Lung (tissue), 12 donors: ENCODE measurements around the gene CDC14A. TPM values are rescaled to one million over a fixed set of nuclear protein-coding genes. Genes with fewer than 3 reads are reported as not detected.
"Not testable (repeated sequence)": the region's sequence is repeated elsewhere in the genome, so short reads cannot be mapped to it uniquely, and the experiment has no call there.

Experiments
- ATAC-seq: fragments of 200-7000 bp; cut with Tn5 transposase; one replicate; pipeline ENCODE4 v1.9.1; 2020; ENCODE audit warnings: moderate number of reproducible peaks; ENCODE audit not compliant: insufficient read depth, low FRiP score
- DNase-seq, 3 donors: peaks; one replicate each; pipeline ENCODE4 v3.0.0-alpha.2; 2013 to 2017
- H3K27ac ChIP-seq, 2 donors: one replicate each; pipeline ENCODE4 v1.5.1; 2013; ENCODE audit warnings: mild to moderate bottlenecking in 2 of 2, moderate library complexity in 2 of 2, control low read depth in 1 of 2, inconsistent platforms in 1 of 2, low read depth in 1 of 2, low read length in 1 of 2
- H3K27me3 ChIP-seq, 3 donors: one replicate each; pipeline ENCODE4 v1.5.1; 2013; ENCODE audit warnings: low read length in 2 of 3; ENCODE audit not compliant: control insufficient read depth in 3 of 3, insufficient read depth in 3 of 3
- H3K36me3 ChIP-seq, 4 donors: one replicate each; pipeline ENCODE4 v1.5.1; 2013; ENCODE audit warnings: low read length in 4 of 4, mild to moderate bottlenecking in 1 of 4, moderate library complexity in 1 of 4; ENCODE audit not compliant: control insufficient read depth in 4 of 4, insufficient read depth in 4 of 4
- H3K4me1 ChIP-seq, 5 donors: one replicate each; pipeline ENCODE4 v1.5.1; 2013; ENCODE audit warnings: low read length in 5 of 5, mild to moderate bottlenecking in 2 of 5, moderate library complexity in 1 of 5; ENCODE audit not compliant: control insufficient read depth in 5 of 5, insufficient read depth in 5 of 5
- H3K4me3 ChIP-seq: one replicate; pipeline ENCODE4 v1.5.1; 2013; ENCODE audit warnings: mild to moderate bottlenecking, control low read depth, moderate library complexity
- H3K9ac ChIP-seq, 2 donors: one replicate each; pipeline ENCODE4 v1.5.1; 2013; ENCODE audit warnings: low read length in 2 of 2, control low read depth in 1 of 2; ENCODE audit not compliant: insufficient read depth in 1 of 2
- H3K9me3 ChIP-seq, 4 donors: one replicate each; pipeline ENCODE4 v1.5.1; 2013; ENCODE audit warnings: low read length in 3 of 4, mild to moderate bottlenecking in 1 of 4, moderate library complexity in 1 of 4; ENCODE audit not compliant: control insufficient read depth in 4 of 4, insufficient read depth in 3 of 4
- WGBS, 2 donors: extraction: QIAGEN DNeasy Blood & Tissue Kit; methylation state at CpG; one replicate each; pipeline ENCODE4 v1.1.7; 2013; 5-methylcytosine and 5-hydroxymethylcytosine counted together
- polyA plus RNA-seq, 2 donors: library from polyadenylated mRNA; stranded (reverse); fragments of 200-250 nt; gene quantifications; one replicate each; pipeline ENCODE4 v1.2.1, GENCODE V29; 2013
- total RNA-seq, 2 donors: library from RNA; depleted of rRNA in 1 of 2; stranded (reverse); fragments of >200 nt in 1 of 2; gene quantifications; one replicate each; pipeline ENCODE4 v1.2.1, GENCODE V29; 2014 to 2021
- TF ChIP-seq, protein P1 (sequence below): IDR thresholded peaks from 2 replicates; pipeline ENCODE4 v1.5.1; 2012; ENCODE audit warnings: mild to moderate bottlenecking; ENCODE audit errors: control extremely low read depth, extremely low read depth
- donor health status: control.
- donor health status: control.
- donor health status: Bipolar disorder and iron deficiency.
- donor health status: healthy.
- donor health status: DM: yes; HTN: yes; CAD: no.

The CDC14A gene
- total and polyA plus RNA-seq, 4 donors, result 3.6 to 45.4 (median 12.1) TPM

DNA sequence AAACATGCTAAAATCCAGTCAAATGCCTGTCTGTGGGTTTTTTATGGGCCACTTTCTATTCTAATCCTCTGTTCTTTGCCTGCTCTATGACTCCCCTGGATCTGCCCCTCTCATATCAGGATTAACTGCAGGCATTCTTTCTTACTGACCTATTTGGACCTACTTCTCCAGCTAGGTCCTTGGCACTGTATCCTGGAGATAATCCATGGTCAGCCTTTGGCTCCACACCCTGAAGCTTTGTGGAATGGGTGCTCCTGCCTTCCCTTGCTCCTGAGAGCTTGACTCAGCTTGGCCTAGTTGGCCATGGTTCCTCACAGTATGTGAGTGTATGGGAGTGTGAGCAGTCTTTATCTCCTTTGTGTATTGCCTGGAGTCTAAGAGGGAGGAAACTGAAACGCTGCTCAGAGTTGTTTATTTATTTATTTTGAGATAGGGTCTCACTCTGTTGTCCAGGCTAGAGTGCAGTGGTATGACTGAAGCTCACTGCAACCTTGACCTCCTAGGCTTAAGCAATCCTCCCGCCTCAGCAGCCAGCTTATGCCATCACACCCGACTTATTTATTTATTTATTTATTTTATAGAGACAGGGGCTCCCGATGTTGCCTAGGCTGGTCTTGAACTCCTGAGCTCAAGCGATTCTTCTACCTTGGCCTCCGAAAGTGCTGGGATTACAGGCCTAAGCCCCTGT is 28.7 kb upstream of the CDC14A start:
- TF ChIP-seq, protein P1, sequence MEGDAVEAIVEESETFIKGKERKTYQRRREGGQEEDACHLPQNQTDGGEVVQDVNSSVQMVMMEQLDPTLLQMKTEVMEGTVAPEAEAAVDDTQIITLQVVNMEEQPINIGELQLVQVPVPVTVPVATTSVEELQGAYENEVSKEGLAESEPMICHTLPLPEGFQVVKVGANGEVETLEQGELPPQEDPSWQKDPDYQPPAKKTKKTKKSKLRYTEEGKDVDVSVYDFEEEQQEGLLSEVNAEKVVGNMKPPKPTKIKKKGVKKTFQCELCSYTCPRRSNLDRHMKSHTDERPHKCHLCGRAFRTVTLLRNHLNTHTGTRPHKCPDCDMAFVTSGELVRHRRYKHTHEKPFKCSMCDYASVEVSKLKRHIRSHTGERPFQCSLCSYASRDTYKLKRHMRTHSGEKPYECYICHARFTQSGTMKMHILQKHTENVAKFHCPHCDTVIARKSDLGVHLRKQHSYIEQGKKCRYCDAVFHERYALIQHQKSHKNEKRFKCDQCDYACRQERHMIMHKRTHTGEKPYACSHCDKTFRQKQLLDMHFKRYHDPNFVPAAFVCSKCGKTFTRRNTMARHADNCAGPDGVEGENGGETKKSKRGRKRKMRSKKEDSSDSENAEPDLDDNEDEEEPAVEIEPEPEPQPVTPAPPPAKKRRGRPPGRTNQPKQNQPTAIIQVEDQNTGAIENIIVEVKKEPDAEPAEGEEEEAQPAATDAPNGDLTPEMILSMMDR, result no peak
- H3K36me3 ChIP-seq, result no peaks in the 10 kb centered on the region
- peaks cover 0 to 12% (median 5%) of the 10 kb centered on the region in 4 donors for H3K9me3 ChIP-seq
- DNase-seq, result no peak
- no peak overlapping the region for H3K27ac ChIP-seq
- no peaks in the 10 kb centered on the region for H3K27me3 ChIP-seq
- no peak overlapping the region for H3K4me3 ChIP-seq
- ATAC-seq, result no peak
- WGBS, 2 donors, result 84 to 85% methylated on average over 6 of the region's 6 CpGs
- H3K9ac ChIP-seq, result no peak overlapping the region
- peaks cover 0 to 3% (median 0%) of the 10 kb centered on the region in 5 donors for H3K4me1 ChIP-seq

DNA sequence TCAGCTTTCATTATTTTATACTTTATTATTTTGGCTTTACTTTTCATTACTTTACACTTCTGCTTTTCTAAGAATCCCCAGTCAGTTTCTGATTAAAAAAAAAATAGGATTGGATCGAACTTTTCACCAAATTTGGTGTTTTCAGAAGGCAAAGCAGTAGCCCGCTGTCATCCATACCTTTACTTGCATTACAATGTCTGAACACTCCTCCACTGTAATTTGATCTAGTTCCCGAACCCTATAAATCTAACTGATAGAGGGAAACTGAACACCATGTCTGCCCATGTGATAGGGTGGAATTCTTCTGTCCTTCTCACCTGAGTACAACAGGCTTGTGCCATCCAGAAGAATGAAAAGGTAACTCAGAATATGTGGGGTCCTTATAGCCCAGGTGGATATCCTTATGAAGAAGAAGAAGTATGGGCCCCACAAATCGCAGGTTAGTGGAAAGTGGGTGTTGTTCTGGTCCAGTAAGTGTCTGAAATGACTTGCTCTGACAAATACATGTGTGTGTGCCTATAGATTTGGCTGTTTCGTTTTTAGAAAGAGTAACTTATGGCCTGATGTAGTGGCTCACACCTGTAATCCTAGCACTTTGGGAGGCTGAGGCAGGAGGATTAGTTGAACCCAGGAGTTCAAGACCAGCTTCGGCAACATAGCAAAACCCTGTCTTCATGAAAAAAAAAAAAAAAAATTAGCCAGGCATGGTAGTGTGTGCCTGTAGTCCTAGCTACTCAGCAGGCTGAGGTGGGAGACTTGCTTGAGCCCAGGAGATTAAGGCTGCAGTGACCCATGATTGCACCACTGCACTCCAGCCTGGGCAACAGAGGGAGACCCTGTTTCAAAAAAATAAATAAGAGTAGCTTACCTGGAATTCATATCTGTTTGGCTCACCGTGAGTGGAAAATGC is 26.6 kb upstream of the CDC14A start:
- Histone ChIP-seq H3K36me3 (no peaks in the 10 kb centered on the region), H3K4me3 (no peak overlapping the region), H3K9me3 (no peaks in the 10 kb centered on the region), H3K9ac (no peak overlapping the region), H3K27ac (no peak overlapping the region), H3K27me3 (no peaks in the 10 kb centered on the region), H3K4me1 (peaks cover 0 to 3% (median 0%) of the 10 kb centered on the region in 5 donors)
- ATAC-seq (no peak), DNase-seq (no peak)
- TF ChIP-seq, protein P1, result no peak
- 87 to 95% methylated on average over 7 of the region's 7 CpGs for WGBS, 2 donors

DNA sequence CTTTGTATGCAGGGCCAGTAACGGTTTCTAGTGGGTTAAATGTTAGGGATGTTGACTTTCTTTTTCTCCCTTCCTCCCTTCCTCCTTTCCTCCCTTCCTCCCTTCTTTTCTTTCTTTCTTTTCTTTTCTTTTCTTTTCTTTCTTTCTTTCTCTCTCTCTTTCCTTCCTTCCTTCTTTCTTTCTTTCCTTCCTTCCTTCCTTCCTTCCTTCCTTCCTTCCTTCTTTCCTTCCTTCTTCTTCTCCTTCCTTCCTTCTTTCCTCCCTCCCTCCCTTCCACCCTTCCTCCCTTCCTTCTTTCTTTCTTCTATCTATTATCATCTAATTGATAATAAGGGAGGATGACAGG is 26.0 kb upstream of the CDC14A start:
- ATAC-seq, H3K9me3 ChIP-seq, DNase-seq, H3K4me3 ChIP-seq, H3K4me1 ChIP-seq, H3K9ac ChIP-seq, H3K36me3 ChIP-seq, H3K27ac ChIP-seq, H3K27me3 ChIP-seq: not testable (repeated sequence)
- WGBS, 2 donors, result 88 to 100% methylated on average over 1 of the region's 1 CpG

DNA sequence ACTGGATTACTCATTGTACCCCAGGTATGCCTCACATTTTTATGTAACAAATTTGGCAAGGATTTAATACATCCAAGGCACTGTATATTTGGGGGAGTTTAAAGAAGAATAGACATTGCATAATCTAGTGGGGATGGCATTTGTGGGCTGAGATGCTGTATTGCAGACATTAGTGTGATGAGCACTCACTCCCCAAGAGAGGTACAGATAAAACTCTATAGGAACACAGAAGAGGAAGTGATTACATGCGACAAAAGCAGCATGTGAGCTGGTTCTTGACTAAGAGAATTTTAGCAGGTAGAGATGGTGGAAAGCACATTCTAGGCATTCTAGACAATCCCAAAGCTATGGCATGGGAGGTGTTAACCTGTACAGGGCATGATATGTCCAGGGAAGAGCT is 24.2 kb upstream of the CDC14A start:
- Histone ChIP-seq H3K27ac (no peak overlapping the region), H3K27me3 (no peaks in the 10 kb centered on the region), H3K9ac (no peak overlapping the region), H3K9me3 (no peaks in the 10 kb centered on the region), H3K36me3 (no peaks in the 10 kb centered on the region), H3K4me3 (no peak overlapping the region), H3K4me1 (peaks cover 0 to 3% (median 0%) of the 10 kb centered on the region in 5 donors)
- TF ChIP-seq, protein P1, result no peak
- no peak for DNase-seq
- WGBS, 2 donors, result 32 to 70% methylated on average over 1 of the region's 1 CpG
- ATAC-seq, result no peak

DNA sequence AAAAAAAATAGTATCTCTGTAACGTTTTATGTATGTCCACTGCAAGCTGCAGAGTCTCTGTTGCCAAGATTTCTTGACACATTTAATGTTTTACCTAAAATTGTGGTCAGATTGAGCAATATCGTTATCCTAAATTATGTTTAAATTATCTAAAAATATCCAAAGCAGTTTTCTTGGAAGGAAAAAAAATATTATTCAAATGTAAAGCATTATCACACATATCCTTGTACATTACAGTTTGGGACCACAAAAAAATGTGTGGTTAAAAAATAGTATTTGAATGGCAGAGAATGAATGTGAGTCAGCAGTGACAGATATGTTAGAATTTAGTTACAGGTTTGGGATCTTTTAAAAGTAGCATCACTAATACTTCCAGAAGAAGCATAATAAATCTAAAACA is 21.2 kb upstream of the CDC14A start:
- H3K9me3 ChIP-seq, H3K9ac ChIP-seq, H3K27me3 ChIP-seq, H3K36me3 ChIP-seq, H3K4me1 ChIP-seq, H3K27ac ChIP-seq, ATAC-seq, H3K4me3 ChIP-seq: not testable (repeated sequence)
- WGBS, 2 donors, result 29 to 38% methylated on average over 2 of the region's 2 CpGs
- DNase-seq, result peak in 1 of 3 donors; percentile 19
